ENCODE results near the gene C19orf53. TPM values are rescaled to one million over a fixed set of nuclear protein-coding genes. Genes with fewer than 3 reads are reported as not detected.

C19orf53 gene
- total and polyA plus RNA-seq, 2 of the 13 experiments (the other 11 are each of a cell fraction or from before 2014, with no cell fraction given), result 129 to 130 TPM

- H3K9ac ChIP-seq (ENCODE audit: insufficient read depth, low read depth, low read length), result peak overlapping the region; percentile 66
- H3K27me3 ChIP-seq (ENCODE audit: control insufficient read depth in 1 of 2, insufficient read depth in 2 of 2, low read length in 2 of 2), result no peaks in the 10 kb centered on the region
- FAIRE-seq (no peak), DNase-seq (ENCODE audit: low spot score) (no peak), ATAC-seq (no peak; the same call in 2 of the 3 replicates)
- WGBS (ENCODE audit: low lambda C conversion rate), result 48% methylated on average over 9 of the region's 42 CpGs
- intact Hi-C loops (cut with micrococcal nuclease; ENCODE audit: unreplicated experiment) (loop anchor here (5.0 kb wide), 1 partner anchor 37 kb away; no protein-coding TSS in a partner anchor), in situ Hi-C loops (cut with HindIII; ENCODE audit: extremely low pct_ligation_motif_present, low pct_unique_long_range_greater_than_20kb) (no loop called here)
- peaks cover 31% of the 10 kb centered on the region for H3K4me1 ChIP-seq (ENCODE audit: insufficient read depth, low read length)
- no peak overlapping the region for H3K27ac ChIP-seq (ENCODE audit: extremely low read length, insufficient read depth, low read length)
- ChIA-PET CTCF (ENCODE audit: low intra/inter-chr PET ratio, low total read pairs) (no interaction called here), POLR2A (interaction anchor here (0.6 to 3.5 kb wide), 13 partner anchors 9 to 631 kb away, joined by 3 to 19 read pairs (median 5); partner anchors contain the start of genes ASF1B and C19orf53)
- H3K9me3 ChIP-seq (ENCODE audit: low read length), result no peaks in the 10 kb centered on the region
- no peaks in the 10 kb centered on the region for H3K36me3 ChIP-seq (replicated peaks in 1 of 2; ENCODE audit: control insufficient read depth in 1 of 2, insufficient read depth in 2 of 2, low read length in 2 of 2)
- H4K20me1 ChIP-seq (ENCODE audit: insufficient read depth, low read length), result no peaks in the 10 kb centered on the region
- peak overlapping the region; percentile 95 for H3K4me2 ChIP-seq (ENCODE audit: low read depth, low read length)
- TF ChIP-seq HMGXB4 (CRISPR knock-in tag; IDR thresholded peaks at IDR 0.05; ENCODE audit: borderline replicate concordance in 1 of 2, low read depth in 1 of 2), result no peak
- 0 out of 2 replicates have a peak, but pooled peaks have one; percentile 6 for TF ChIP-seq PATZ1 (CRISPR knock-in tag; IDR thresholded peaks at IDR 0.05)
- peak; percentile 36 for TF ChIP-seq HNRNPK (IDR thresholded peaks at IDR 0.05; ENCODE audit: low read depth, low read length, poor library complexity, severe bottlenecking)
- no peak for TF ChIP-seq CBX5 (CRISPR knock-in tag; IDR thresholded peaks at IDR 0.05; ENCODE audit: borderline replicate concordance)
- BruUV-seq (replicated peaks), result no TSS peak
- peak overlapping the region; percentile 70 to 78 (median 77) for H3K4me3 ChIP-seq (replicated peaks in 1 of 3; ENCODE audit: insufficient read depth in 1 of 3, low read depth in 2 of 3, low read length in 3 of 3)
- peaks cover 2% of the 10 kb centered on the region for H3K79me2 ChIP-seq (ENCODE audit: insufficient read depth, low read length)
- no peak overlapping the region for H2AFZ ChIP-seq (ENCODE audit: low read length)
These were observed 21.5 kb downstream of the C19orf53 start for GRCh38 chr19:13795595-13796300.

Data from HepG2 (cell line).